Measurements from ENCODE around the gene TNS4. TPM values are rescaled to one million over a fixed set of nuclear protein-coding genes. Genes with fewer than 3 reads are reported as not detected.

The TNS4 gene
- total and polyA plus RNA-seq, 9 of the 15 experiments (the other 6 are each of a cell fraction or from before 2014, with no cell fraction given) = 0.04 to 0.73 (median 0.24) TPM; not detected in 1

GRCh38 chr17:40536295-40537171, 35.1 kb upstream of the TNS4 start (continued):
- TF ChIP-seq ZBTB40 (IDR thresholded peaks at IDR 0.05) (peak; percentile 14; the same call in 1 of the 2 replicates), ZBTB40 (CRISPR knock-in tag; IDR thresholded peaks at IDR 0.05) (no peak), LARP7 (IDR thresholded peaks at IDR 0.05) (0 out of 2 replicates have a peak, but pooled peaks have one; percentile 40), RBM22 (IDR thresholded peaks at IDR 0.05; ENCODE audit: low read depth, low read length, poor library complexity, severe bottlenecking) (no peak), RHOXF2B (CRISPR knock-in tag; conservative IDR thresholded peaks at IDR 0.05) (no peak), SMAD3 (CRISPR knock-in tag; conservative IDR thresholded peaks at IDR 0.05) (no peak; the same call in 1 of the 2 replicates), TEAD1 (CRISPR knock-in tag; IDR thresholded peaks at IDR 0.05) (peak in 1 of 2 experiments; percentile 55; a peak in 1 of 4 replicates), ARID4B (CRISPR knock-in tag; IDR thresholded peaks at IDR 0.05) (no peak), ZNF232 (CRISPR knock-in tag; IDR thresholded peaks at IDR 0.05) (no peak), MBD2 (IDR thresholded peaks at IDR 0.05; ENCODE audit: borderline replicate concordance, low read depth) (peak; percentile 66), WHSC1 (IDR thresholded peaks at IDR 0.05; ENCODE audit: low read length) (no peak), FOXJ3 (CRISPR knock-in tag; IDR thresholded peaks at IDR 0.05) (no peak)

All from K562 (cell line).